Epithelial cell of prostate (primary cell): Measurements from ENCODE around the gene HLA-DOB.
A peak's percentile ranks its signal among the peaks of the same experiment; 100 is the strongest.

Experiments used
- DNase-seq: peaks from one replicate; pipeline ENCODE4 v3.0.0-alpha.2; 2011; ENCODE audit warnings: low read depth, low spot score
- H3K27ac ChIP-seq: fragments of 450-650 bp; 2 replicates; pipeline ENCODE4 v1.5.1; 2017; ENCODE audit warnings: mild to moderate bottlenecking

HLA-DOB gene

DNA sequence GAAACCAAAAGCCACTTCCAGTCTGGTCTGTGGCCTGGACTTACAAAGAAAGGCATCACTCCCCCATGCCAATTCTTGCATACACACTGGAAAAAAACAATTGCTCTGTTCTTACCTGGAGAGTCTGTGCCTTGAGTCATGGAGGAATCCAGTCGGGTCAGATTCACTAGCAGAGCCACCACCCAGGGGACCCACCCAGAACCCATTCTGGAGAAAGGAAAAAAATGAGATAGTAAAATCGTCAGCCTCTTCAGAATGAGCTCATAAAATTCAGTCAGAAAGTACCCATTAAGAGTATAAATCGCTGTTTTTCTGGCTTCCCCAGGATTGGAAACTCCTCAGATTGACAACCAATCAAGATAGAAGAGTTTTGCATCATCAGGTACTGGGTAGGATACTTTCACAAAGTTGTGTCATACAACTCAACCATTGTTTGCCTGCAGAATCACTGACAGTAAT, at the start of gene HLA-DOB:
HLA-DOB (minus strand) TSS at position 257 of the 459 bp plus-strand sequence; CDS start at position 206, 51 bp downstream.
- peak; percentile 90 for DNase-seq
- peak within 1 kb of the TSS; percentile 80 for H3K27ac ChIP-seq

GRCh38 chr6:32865724-32866443, 49.1 kb upstream of the HLA-DOB start:
- no peak for DNase-seq
- no peak overlapping the region for H3K27ac ChIP-seq

- DNase-seq, result no peak
- H3K27ac ChIP-seq, result no peak overlapping the region
Observed at GRCh38 chr6:32862725-32863124, 45.9 kb upstream of the HLA-DOB start.

- peak overlapping the region; percentile 51 for H3K27ac ChIP-seq
- no peak for DNase-seq
Observed at GRCh38 chr6:32860674-32861073, 43.9 kb upstream of the HLA-DOB start.

- H3K27ac ChIP-seq, result no peak overlapping the region
- no peak for DNase-seq
Observed at GRCh38 chr6:32858194-32858593, 41.4 kb upstream of the HLA-DOB start.

DNA sequence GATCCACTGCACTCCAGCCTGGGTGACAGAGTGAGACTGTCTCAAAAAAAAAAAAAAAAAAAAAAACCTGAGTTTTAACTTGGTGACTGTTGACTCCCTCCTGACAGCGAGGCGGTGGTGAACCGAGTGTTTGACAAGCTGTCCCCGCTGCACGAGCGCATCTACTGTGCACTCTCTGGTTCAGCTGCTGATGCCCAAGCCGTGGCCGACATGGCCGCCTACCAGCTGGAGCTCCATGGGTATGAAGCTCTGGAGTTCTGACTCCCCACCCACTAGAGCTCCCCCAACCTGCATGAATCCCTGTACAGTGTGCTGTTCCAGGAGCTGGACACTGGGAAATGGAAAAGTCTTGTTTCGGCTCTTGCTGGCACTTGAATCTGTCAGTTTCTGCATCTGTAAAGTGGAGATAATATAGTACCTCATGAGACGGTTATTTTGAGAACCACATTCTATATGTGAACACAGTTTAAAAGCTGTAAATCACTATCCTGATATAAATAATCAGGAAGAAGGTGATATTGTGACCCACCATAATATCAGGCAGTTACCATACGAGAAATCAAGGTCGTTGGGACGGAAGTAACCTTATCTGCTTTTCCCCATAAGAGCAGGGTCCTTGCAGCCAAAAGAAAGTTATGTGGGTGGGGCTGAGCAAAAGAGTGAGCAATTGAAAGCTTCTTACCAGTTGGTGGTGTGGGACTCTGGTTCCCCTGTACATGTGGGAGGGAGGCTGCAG, 40.5 kb upstream of the HLA-DOB start:
- no peak for DNase-seq
- H3K27ac ChIP-seq, result no peak overlapping the region

GRCh38 chr6:32855467-32856174, 38.8 kb upstream of the HLA-DOB start:
- DNase-seq, result no peak
- no peak overlapping the region for H3K27ac ChIP-seq

- H3K27ac ChIP-seq, result no peak overlapping the region
- no peak for DNase-seq
Observed at GRCh38 chr6:32854376-32855178, 37.8 kb upstream of the HLA-DOB start.

DNA sequence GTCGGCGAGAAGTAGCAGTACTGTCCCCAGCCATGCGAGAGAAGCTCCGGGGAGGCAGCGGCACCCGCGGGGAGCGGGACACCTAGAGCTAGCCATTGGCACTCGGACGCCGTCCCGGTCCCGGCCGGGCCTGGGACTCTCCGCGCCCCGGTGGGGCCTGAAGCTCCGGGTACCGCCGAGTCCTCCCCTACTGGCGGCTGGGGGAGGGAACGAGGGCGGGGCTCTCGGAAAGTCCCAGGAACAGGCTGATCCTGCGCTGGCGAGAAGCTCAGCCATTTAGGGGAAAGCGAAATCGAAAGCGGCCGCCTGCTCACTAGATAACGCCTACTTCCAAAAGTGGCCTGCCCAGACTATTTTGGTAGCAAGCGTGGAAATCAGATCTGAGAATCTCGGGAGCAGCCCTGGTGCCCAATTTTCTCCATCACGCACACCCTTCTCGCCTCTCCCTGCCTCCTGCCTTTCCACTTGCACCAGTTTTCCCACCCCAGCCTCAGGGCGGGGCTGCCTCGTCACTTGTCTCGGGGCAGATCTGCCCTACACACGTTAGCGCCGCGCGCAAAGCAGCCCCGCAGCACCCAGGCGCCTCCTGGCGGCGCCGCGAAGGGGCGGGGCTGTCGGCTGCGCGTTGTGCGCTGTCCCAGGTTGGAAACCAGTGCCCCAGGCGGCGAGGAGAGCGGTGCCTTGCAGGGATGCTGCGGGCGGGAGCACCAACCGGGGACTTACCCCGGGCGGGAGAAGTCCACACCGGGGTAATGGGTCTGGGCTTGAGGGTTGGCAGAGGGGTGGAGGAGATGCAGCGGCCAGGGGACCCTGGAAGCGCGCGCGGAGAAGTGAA, 37.0 kb upstream of the HLA-DOB start, which contains the start of the genes PSMB9 and TAP1:
PSMB9 (plus strand) TSS at position 652 of the 835 bp plus-strand sequence; CDS start at position 690, 38 bp downstream.
TAP1 (minus strand) TSS at position 164 of the 835 bp plus-strand sequence; CDS start at position 96, 68 bp downstream.
- peak within 1 kb of the TSS; percentile 76 for H3K27ac ChIP-seq
- DNase-seq, result peak; percentile 70

DNA sequence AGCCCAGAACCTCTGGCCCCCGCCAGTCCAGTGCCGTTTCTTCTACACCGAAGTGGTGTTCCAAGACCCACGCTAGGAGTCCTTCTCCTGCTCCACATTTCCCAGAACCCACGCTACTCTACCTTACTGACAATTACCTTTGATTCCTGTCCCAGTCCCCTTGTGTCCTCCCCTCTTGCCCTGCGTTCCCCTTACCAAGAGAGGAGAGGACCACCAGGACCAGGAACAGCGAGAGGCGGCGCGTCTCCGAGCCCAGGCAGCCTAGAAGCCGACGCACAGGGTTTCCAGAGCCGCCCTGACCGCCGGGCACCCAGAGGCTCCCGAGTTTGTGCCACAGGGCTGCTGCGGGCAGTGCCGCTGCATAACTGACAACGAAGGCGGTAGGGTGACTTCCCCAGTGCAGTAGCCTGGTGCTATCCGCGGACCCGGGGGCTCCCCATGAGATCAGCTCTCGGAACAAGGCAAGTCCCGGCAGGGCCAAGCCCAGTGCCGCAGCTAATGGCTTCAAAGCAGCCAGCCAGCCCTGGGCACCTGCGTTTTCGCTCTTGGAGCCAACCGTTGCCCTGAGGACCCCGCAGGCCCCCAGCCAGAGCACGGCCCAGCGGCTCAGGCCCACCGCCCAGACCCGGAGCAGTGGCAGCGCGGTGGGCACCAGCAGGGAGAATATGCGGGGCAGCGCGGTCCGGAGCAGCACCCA, 36.2 kb upstream of the HLA-DOB start:
- DNase-seq, result no peak
- peak overlapping the region; percentile 76 for H3K27ac ChIP-seq

GRCh38 chr6:32852018-32852843, 35.4 kb upstream of the HLA-DOB start:
- no peak for DNase-seq
- H3K27ac ChIP-seq, result peak overlapping the region; percentile 76

GRCh38 chr6:32851025-32851424, 34.2 kb upstream of the HLA-DOB start:
- H3K27ac ChIP-seq, result no peak overlapping the region
- DNase-seq, result no peak

- no peak for DNase-seq
- H3K27ac ChIP-seq, result no peak overlapping the region
Observed at GRCh38 chr6:32849126-32849525, 32.3 kb upstream of the HLA-DOB start.

DNA sequence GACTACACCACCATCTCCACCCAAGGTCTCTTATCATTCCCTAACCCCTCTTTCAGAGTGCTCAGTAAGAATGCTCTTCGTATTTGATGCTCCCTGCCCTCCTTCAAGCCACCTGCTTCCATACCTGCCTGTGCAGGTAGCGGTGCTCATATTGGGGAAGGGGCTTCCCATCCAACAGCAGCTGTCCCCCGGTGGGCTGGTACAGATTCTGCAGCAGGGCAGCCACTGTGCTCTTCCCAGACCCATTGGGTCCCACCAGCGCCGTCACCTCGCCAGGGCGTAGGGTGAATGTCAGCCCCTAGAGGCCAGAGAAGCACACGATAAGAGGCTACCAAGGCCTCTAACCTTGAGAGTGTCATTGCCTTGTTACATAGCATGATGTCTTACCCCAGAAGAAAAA, 31.0 kb upstream of the HLA-DOB start:
- H3K27ac ChIP-seq, result no peak overlapping the region
- DNase-seq, result no peak

DNA sequence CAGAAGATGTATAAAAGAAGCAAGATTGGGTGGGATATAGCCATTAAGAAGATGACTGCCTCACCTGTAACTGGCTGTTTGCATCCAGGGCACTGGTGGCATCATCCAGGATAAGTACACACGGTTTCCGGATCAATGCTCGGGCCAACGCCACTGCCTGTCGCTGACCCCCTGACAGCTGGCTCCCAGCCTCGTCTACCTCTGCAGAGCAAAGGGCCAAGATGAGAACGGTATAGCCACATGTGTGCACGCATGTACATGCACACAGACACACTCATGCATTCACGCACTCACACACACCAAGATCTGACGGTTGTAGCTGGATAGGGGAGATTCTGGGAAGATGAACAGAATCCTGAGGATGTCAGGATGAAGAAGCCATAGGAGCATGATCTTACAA, 30.2 kb upstream of the HLA-DOB start:
- no peak for DNase-seq
- no peak overlapping the region for H3K27ac ChIP-seq

DNA sequence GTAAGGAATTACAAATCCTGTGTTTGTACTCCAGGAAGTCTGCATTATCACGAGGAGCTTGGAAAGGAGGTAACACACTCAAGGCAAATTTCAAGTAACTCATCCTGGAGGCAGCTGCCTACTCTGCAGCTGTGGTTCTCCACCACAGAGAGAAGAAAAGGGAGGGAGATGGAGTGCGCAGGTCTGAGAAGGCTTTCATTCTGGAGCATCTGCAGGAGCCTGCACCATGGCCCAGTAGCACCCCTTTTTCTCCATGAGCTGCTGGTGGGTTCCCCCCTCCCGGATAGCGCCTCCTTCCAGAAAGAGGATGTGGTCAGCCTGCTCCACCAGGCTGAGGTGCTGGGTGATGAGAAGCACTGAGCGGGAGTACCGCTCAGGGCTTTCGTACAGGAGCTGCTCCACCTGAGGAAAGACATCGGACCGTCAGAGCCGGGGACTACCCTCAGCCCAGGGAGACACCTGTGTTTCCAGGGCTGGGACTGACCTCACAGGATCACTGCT, 28.6 kb upstream of the HLA-DOB start:
- DNase-seq, result no peak
- no peak overlapping the region for H3K27ac ChIP-seq

DNA sequence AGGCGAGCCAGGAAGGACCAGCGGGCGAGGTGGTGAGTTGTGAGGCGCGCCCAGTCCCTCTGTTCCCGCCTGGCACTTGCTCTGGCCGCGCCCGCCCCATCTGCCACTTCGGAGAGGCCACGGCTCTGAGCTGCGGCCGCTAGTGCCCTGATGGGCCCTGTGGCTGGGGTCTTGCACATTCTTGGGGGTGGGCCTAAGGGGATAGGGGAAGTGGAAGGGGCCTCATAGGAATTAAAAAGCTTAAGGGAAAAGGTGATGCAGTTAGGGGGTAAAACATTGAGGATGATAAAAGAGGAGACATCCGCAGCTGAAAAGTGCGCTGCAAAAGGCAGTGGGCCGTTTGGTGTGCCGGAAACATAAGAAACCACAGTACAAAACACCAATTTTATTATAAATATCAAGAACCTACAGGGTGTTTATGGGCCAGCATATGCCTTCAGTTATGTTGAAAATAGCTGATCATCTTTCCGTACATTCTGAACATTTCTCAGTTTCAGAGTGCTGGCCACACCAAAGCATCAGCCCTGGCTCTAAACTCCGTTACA, 28.1 kb upstream of the HLA-DOB start:
- DNase-seq, result no peak
- H3K27ac ChIP-seq, result no peak overlapping the region
